GM18499 (cell line): ENCODE measurements around the gene FICD.
A peak's percentile ranks its signal among the peaks of the same experiment; 100 is the strongest.
"Not testable (repeated sequence)": the region's sequence is repeated elsewhere in the genome, so short reads cannot be mapped to it uniquely, and the experiment has no call there.

Experiments
- ATAC-seq: cut with Tn5 transposase; IDR thresholded peaks from one replicate; pipeline ENCODE4 v1.9.1; 2021; ENCODE audit warnings: moderate number of reproducible peaks; ENCODE audit not compliant: insufficient read depth, unreplicated experiment

Gene FICD

DNA sequence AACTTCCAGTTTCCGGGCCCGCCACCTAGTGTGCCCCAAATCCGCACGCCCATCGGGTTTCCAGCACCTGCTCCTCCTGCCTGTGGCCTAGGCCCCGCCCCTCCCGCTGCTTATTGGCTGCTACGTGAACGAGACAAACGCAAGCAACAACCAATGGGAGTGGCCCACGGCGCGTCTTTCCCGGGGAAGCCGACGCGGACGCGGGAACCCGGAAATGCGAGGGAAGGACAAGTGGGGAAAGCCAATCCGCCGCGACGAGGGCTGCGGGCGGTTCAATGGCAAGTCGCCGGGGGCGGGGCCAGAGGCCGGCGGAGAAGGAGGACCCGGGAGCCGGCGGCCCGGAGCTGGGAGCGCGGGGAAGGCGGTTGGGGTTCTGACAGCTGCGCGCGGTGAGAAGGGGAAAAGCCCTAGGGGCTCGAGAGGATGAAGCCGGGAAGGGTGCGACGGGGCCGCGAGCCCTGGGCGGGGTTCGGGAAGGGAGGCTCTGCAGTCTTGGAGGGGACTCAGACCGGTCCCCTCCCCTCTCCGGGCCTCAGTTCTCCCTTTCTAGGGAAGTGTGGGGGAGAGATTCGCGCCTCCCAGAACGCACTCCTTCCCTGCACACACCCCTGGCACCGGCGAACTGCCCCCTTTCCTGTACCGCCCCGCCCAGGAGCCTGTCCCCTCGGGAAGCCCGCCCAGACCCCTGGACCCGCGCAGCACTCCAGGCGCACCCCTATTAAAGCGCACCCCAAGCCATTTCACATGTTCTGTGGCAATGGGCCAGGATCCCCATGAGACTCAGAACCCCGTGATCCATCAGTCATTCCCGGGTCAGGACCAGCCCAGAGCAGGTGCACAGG lies at the start of gene FICD:
Gene FICD, plus strand, starts transcription at position 305 of the 842 bp plus-strand sequence. CDS start 1,696 bp downstream, outside the sequence.
- peak; percentile 68 for ATAC-seq

DNA sequence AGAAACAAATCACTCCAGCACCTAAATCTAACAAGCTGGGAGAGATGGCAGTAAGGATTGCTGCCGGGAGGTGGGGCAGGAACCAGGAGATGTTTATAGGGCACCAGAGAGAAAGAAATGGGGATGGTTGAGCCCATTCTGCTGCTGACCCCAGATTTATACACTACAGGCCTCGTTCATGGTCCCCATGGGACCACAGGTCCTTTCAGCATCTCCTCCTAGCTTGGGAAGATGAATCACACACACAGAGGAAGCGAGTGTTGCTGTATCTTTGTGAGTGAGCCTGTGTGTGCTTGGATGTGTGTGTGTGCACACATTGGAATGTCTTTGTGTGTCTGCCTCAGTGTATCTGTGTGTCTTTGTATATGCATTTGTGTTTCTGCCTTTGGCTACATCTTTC lies 49.7 kb upstream of the FICD start:
- no peak for ATAC-seq

DNA sequence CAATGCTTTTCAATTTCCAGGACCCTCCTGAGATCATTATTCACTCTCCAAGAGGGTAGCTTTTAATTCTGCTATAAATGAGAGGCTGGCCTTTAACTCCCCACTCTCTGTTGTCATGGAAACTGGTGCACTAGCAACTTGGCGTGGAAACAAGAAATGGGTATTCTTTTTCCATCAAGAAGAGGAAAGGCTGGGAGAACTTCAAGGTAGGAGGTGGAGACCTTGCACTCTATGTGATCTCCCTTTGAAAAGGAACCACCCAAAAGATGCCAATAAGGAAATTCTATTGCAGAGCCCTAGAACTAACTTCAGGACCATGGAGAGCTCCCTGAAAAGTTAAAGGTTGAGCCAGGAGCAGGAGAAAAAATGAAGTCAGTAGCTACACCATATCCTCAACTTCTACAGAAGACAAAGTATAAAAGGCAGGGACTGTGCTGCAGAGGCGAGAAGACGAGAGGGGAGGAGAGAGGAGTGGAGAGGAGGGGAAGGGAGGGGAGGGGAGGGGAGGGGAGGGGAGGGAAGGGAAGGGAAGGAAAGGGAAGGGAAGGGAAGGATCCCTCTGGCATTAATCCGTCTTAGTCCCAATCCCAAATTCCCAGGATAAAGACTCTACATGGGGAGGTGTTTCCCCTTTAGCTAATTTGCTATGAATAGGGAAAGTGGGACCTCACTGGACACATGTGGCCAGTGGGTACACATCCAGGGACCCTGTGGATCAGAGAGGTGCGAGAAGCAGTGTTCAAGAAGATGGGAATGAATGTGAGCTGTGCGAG lies 46.7 kb upstream of the FICD start:
- no peak for ATAC-seq

DNA sequence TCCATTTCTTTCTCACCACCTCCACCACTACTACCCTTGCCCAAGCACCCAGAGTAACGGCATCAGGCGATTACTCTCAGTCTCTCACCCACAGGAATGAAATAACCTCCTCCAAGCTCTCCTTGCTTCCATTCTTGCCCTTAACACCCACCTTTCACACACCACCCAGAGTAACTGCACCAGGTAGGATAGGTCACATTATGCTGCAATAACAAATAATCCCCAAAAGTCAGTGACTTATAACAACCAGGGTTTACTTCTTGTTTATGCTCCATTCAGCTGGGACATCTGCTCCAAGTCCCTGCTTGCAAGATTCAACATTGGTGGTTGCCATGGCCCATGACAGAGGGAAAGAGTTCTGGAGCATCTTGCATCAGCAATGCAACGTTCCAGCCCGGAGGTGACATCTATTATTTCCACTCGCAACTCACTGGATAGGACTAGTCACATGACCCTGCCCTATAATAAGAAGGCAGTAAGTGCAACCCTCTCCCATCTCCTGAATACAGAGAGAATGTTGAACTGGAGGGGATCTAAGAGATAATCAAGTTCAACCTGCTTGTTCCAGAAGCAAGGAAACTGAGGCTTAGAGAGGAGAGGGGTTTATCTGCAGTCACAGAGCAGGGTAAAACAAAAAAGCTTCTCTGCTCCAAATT lies 41.5 kb upstream of the FICD start:
- no peak for ATAC-seq

DNA sequence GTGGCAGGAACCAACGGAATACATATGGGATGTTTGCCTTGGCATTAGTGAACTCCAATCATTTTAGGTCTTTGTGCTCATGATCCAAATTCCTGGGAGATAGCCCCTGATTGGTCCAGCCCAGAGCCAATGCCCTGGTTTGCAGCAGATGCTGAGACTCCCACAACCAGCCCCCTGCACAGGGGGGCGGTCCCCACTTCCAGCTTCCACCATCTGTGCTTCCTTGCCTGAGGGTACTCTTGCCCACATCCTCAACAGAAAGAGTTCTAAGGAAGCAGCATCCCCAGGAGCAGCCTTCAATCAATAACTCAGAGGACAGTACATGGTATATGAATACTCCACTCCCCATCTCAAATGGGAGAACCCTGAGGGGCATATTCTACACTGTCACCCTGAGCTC lies 39.7 kb upstream of the FICD start:
- no peak for ATAC-seq

DNA sequence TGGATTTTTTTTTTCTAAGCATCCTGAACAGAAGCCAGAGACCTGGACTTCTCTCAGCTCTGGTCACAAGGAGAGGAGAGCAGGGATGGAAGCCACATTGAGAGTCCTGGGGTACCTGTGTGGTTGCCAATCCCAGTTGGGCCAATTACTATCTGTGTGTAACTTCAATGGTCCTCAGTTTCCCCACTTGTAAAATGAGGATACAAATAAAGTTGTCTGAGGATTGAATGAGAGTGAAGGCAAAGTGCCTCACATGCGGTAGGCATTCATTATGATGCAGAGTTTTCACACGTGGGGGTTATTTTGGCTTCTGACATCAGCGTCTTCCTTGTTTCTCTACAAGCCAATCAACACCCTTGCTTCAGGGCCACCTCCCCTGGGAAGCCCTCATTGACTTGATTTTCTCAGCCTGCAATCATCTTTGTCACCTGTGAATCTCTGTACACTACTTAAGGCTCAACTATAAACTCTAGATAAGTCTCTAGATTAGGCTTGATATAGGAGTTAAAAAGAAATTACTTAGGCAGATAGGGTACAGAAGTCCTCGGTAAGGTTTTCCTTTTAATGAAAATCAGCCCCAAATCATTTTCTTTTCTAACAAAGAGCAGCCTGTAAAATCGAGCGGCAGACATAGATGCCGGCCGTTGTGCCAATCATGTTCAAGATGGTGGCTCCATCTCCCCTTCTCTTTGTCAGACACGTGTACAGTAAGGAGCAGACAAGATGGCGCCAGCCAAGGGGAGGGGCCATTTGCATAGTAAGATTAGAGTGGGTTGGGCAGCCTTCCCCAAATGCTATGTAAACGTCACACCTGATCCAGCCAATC lies 37.8 kb upstream of the FICD start:
- no peak for ATAC-seq

DNA sequence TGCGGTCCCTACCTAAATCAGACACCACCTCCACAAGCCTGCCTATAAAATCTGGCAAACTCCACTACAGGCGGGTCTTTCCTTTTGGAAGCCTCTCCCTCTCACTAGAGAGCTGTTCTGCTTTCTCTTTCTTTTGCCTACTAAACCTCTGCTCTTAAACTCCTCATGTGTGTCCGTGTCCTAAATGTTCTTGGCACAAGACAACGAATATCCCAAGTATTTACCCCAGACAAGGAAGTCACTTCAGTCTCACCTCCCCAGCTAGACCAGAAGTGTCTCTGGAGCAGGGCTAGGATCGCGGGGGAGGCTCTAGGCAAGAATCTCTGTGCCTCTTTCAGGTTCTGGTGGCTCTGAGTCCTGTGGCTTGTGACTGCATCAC lies 37.2 kb upstream of the FICD start:
- ATAC-seq = no peak

DNA sequence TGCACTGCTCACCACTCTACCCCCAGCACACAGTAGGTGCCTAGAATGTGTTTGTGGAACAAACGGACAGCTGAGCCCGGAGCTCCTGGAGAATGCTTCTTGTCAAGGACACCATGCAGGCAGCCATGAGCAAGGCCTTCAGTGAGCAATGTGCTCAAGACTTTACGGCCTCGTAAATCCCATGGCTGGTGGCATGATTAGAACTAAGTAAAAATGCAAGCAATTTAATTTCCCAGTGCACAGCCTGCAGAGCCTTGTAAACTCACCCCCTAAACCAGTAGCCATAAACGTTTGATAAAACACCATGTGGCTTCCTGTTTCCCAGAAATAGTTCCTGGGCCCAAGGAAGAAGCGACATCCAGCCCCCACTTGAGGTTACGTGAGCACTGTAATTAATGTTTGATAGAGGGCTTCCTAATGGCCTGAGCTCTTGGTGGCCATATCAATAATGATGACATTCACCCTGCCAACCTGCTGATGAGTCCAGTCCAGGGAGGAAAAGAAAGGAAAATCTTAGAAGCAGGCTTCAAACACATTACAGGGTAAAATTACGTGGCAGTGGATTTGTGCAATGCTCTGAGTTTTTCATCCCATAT lies 36.4 kb upstream of the FICD start:
- ATAC-seq = no peak

DNA sequence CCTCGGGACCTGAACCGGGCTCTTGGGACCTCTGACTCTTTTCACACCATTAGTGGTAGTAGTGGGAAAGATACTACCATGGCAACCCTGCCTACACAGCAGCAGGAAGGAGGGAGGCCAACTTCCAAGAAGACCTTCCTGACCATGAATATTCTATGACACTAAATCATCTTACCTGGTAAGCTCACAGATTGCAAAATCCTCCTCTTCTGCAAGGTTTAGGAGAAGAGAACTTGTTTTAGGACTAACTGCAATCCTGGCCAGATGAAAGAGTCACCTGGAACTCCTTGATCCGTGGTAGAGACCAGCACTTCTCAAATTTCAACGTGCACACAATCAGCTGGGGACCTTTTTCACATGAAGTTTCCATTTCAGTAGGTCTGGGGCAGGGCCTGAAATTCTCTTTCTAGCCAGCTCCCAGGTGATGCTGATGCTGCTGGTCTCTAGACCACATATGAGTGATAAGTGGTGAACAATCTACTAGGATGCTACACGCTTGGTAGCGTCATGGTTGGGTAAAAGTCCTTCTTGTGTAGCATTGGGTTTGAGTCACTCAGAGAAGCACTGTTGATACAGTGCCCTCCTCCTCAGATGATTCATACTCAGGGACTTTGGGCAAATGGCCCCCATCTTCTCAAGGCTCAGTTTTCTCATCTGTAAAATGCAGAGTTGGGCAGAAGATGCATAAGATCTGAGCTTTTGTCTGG lies 35.6 kb upstream of the FICD start:
- no peak for ATAC-seq

DNA sequence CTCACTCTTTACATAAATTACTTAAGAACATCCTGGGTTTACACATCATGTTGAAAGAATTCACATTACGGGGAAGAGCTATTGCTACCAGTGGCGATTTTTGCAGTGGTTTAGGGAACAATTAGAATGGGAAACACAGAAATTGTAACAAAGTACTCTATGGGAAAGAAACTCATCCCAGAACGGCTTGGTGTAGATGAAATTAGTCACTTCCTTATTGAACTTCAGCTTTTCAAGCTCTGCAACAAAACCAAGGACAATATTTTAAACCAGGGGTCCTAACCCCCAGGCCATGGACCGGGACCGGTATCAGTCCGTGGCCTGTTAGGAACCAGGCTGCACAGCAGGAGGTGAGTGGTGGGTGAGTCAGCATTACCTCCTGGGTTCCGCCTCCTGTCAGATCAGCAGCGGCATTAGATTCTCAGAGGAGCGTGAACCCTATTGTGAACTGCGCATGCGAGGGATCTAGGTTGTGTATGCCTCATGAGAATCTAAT lies 32.3 kb upstream of the FICD start:
- no peak for ATAC-seq

DNA sequence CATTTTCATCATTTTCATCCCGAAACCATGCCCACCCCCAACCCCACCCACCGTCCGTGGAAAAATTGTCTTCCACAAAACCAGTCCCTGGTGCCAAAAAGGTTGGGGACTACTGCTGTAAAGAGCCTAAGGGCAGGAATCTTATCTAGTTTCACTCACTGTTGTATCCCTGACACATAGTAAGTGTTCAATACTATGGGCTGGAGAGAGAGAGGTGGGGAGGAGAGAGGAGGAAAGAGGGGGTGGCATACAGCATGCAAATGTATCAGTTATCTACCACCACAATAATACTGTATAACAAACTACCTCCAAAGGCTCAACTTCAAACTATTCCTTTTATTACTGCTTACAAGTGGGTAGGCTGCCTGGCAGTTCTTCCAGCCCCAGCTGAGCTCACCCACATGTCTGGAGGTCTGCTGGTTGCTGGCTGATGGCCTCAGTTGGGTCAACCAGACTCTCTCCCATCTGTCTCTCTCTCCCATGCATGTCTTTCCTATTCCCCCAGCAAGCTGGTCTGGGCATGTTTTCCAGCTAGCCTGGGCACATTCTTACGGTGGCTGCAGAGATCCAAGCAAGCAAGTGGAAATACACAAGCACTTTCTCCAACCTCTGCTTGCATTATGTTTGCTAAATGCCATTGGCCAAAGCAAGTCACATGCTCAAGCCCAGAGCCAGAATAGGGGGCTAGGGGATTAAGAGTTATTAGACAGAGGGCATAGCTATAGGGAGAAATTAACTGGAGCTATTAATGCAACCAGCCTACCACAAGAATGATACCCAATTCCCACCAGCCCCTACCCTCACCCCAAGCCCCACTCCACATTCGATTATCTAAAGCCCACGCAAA lies 31.6 kb upstream of the FICD start:
- ATAC-seq = no peak

DNA sequence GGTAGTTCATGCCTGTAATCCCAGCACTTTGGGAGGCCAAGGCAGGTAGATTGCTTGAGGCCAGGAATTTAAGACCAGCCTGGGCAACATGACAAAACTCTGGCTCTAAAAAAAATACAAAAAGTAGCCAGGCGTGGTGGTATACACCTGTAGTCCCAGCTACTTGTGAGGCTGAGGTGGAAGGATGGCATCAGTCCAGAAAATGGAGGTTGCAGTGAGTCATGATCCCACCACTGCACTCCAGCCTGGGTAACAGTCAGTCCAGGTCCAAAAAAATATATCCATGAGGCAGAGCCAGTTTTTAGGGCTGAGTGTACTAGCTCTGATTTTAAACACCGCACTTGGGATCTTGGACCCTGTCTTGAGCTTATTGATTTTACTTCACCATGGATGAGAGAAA lies 30.6 kb upstream of the FICD start:
- ATAC-seq = no peak

DNA sequence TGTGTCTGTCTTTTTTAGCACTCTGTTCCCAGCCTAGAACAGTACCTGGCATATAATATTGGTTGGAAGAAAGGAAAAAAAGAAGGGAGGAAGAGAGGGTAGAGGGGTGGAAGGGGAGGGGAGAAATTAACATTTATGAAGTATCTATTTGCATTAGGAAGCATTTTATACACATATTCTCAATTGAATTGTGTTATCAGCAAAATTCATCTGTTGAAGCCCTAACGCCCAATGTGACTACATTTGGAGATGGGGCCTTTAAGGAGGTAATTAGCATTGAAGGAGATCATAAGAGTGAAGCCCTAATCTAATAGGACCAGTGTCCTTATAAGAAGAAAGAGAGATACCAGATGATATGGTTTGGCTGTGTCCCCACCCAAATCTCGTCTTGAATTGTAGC lies 30.2 kb upstream of the FICD start:
- no peak for ATAC-seq

DNA sequence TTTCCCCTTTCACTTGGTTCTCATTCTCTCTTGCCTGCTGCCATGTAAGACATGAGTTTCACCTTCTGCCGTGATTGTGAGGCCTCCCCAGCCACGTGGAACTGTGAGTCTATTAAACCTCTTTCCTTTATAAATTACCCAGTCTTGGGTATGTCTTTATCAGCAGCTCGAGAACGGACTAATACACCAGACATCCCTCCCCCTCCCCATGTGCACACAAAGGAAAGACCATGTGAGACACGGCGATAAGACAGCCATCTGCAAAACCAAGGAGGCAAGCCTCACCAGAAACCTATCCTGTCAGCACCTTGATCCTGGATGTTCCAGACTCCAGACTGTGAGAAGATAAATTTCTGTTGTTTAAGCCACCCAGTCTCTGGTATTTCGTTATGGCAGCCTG lies 29.7 kb upstream of the FICD start:
- ATAC-seq = not testable (repeated sequence)

DNA sequence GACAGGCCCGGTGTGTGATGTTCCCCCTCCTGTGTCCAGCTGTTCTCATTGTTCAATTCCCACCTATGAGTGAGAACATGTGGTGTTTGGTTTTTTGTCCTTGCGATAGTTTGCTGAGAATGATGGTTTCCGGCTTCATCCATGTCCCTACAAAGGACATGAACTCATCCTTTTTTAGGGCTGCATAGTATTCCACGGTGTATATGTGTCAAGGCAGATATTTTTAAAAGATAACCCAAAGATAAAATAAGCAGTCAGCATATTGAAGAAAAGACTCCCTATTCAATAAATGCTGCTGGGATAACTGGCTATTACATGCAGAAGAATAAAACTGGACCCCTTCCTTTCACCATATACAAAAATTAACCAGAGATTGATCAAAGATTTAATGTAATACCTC lies 28.0 kb upstream of the FICD start:
- ATAC-seq = not testable (repeated sequence)

DNA sequence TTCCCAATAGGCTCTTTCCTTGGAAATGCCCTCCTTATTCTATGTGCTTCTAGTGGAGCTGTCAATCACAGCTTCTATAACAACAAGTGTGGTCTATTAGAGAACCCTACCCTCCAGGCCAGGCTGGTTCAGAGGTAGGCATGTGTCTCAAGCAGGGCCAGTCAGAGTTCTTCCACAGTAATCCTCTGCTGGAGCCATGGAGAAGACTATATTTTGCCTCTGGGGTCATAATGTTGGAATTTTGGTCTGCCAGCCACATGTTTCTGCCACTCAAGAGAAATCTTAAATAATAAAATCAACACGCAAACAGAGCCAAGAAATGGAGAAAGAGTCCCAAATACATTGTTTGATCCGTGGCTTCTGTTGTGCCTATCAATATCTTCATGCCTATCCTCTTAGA lies 23.8 kb upstream of the FICD start:
- ATAC-seq = no peak

DNA sequence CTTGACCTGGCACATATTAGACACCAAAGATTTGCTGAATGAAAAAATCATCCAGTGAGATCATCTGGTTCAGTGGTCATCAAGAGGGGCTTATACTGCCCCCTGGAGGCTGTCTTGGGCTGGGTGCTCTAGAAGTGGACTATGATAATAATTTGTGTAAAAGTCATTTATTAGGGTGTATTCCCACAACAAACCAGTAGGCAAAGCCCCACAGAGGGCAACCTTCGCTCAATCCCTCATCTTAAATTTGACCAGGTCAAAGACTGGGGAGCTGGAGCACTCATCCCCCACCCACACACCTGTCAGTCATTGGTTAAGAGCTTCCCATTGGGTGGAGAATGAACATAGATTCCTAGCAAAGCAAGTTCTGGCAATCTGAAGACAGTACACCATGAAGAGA lies 20.0 kb upstream of the FICD start:
- no peak for ATAC-seq

DNA sequence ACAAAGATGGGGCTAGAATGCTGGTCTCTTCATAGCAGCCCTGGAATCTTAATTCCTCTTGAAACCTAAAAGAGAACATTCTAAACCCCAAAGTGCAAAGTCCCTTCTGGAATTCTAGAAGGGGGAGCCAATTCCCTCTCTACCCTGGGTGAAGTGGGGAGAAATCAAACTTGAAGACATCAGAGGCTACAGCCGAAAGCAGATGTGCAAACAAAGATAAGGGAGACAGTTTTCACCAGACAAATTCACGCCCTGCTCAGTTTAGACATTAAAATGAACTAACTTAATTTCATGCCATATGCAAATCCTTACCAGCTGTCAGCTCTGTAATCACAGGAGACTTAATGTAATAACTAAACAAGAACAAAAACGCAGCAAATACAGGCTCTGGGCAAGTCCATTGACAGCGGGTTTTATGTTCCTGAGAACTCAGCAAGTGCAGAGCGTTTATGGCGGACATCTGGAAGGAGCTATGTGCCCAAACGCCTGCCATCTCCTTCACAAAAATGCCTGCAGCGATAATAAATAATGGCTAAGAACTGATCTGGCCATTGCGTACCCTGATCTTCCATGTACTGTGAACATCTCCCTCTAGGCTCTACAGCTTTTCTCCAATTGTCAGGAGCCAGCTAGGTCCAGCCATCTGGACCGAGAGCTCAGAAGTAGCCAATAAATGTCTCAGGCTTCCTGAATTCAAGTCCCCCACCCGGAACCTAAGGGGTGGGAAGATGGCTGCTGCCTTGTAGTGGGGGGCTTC lies 19.1 kb upstream of the FICD start:
- ATAC-seq = no peak
